HCT116 (cell line): ENCODE data around the gene FOXI3.

ENCODE experiments used
- ATF3 ChIP-seq: IDR thresholded peaks from 2 replicates; pipeline ENCODE4 v1.6.1; 2012
- CEBPB ChIP-seq: IDR thresholded peaks from 2 replicates; pipeline ENCODE4 v1.6.1; 2012; ENCODE audit warnings: low read depth
- CTCF ChIP-seq, 3 experiments: fragments of 200-600 bp in 1 of 3; sonication (generic) in 1 of 3; IDR thresholded peaks in 2 of 3; conservative IDR thresholded peaks in 1 of 3; 2 replicates each; pipeline ENCODE4 v1.5.1; 2012 to 2017; ENCODE audit warnings: low read depth in 2 of 3, low read length in 2 of 3, antibody characterized with exemption in 1 of 3, borderline replicate concordance in 1 of 3, control low read depth in 1 of 3, mild to moderate bottlenecking in 1 of 3, mixed read lengths in 1 of 3, mixed run types in 1 of 3, moderate library complexity in 1 of 3; ENCODE audit not compliant: insufficient read depth in 1 of 3
- EZH2 ChIP-seq: fragments of 200-600 bp; sonication (generic); IDR thresholded peaks from 2 replicates; pipeline ENCODE4 v1.6.1; 2017; ENCODE audit warnings: antibody characterized with exemption, mixed run types
- EZH2phosphoT487 ChIP-seq: fragments of 200-600 bp; IDR thresholded peaks from 2 replicates; pipeline ENCODE4 v1.6.1; 2018; ENCODE audit warnings: antibody characterized with exemption, borderline replicate concordance
- FOSL1 ChIP-seq: IDR thresholded peaks from 2 replicates; pipeline ENCODE4 v1.6.1; 2012; ENCODE audit warnings: low read depth
- JUND ChIP-seq: IDR thresholded peaks from 2 replicates; pipeline ENCODE4 v1.6.1; 2012
- POLR2A ChIP-seq: IDR thresholded peaks from 2 replicates; pipeline ENCODE4 v1.7.0; 2011; ENCODE audit warnings: borderline replicate concordance; ENCODE audit not compliant: insufficient read depth, insufficient read length; ENCODE audit errors: extremely low read depth
- POLR2AphosphoS5 ChIP-seq: IDR thresholded peaks from 2 replicates; pipeline ENCODE4 v1.6.1; 2011; ENCODE audit warnings: mild to moderate bottlenecking, low read depth, low read length, moderate library complexity
- RAD21 ChIP-seq: IDR thresholded peaks from 2 replicates; pipeline ENCODE4 v1.6.1; 2012; ENCODE audit warnings: low read depth, mild to moderate bottlenecking
- REST ChIP-seq: IDR thresholded peaks from 2 replicates; pipeline ENCODE4 v1.6.1; 2012; ENCODE audit warnings: low read depth
- SP1 ChIP-seq: IDR thresholded peaks from 2 replicates; pipeline ENCODE4 v1.6.1; 2012; ENCODE audit warnings: low read depth
- YY1 ChIP-seq: IDR thresholded peaks from 2 replicates; pipeline ENCODE4 v1.6.1; 2011; ENCODE audit warnings: low read length, low read depth, moderate library complexity, mild to moderate bottlenecking; ENCODE audit not compliant: insufficient replicate concordance; ENCODE audit errors: extremely low read depth
- ZBTB33 ChIP-seq: IDR thresholded peaks from 2 replicates; pipeline ENCODE4 v1.6.1; 2011; ENCODE audit warnings: mild to moderate bottlenecking, low read length, moderate library complexity; ENCODE audit not compliant: insufficient replicate concordance; ENCODE audit errors: extremely low read depth

- TF ChIP-seq EZH2 (no peak), EZH2phosphoT487 (no peak), CTCF (IDR thresholded peaks at IDR 0.05 in 2 of 3, conservative IDR thresholded peaks at IDR 0.05 in 1 of 3; ENCODE audit: borderline replicate concordance in 1 of 3, insufficient read depth in 1 of 3, low read depth in 2 of 3, low read length in 2 of 3) (no peak), POLR2AphosphoS5 (no peak), ATF3 (no peak), YY1 (no peak), POLR2A (no peak), REST (no peak), ZBTB33 (no peak), JUND (no peak), CEBPB (no peak), RAD21 (no peak), SP1 (no peak), FOSL1 (no peak)
Measured at GRCh38 chr2:88400037-88400767, 52.3 kb downstream of the FOXI3 start.
